ENCODE data around the gene MCU. TPM values are rescaled to one million over a fixed set of nuclear protein-coding genes. Genes with fewer than 3 reads are reported as not detected.

The MCU gene
- total and polyA plus RNA-seq, 2 of the 4 experiments (the other 2 are of a cell fraction) = 36.2 to 36.7 TPM

- no peak for TF ChIP-seq ELK1 (IDR thresholded peaks at IDR 0.05; ENCODE audit: borderline replicate concordance, low read depth, low read length)
- TF ChIP-seq CEBPB (IDR thresholded peaks at IDR 0.05; ENCODE audit: low read depth, low read length) = no peak
Observed at GRCh38 chr10:72832701-72833100, 140.8 kb downstream of the MCU start (continued).

- WGBS, 2 experiments (ENCODE audit: extremely low coverage in 2 of 2, insufficient read length in 1 of 2) = 100% methylated on average over 2 of the region's 5 CpGs; no CpG with 5 or more reads in 1 of the 2 experiments
- Histone ChIP-seq H3K56ac (ENCODE audit: extremely low read depth, insufficient read depth, low read length) (no peak overlapping the region), H2BK120ac (ENCODE audit: low read depth, low read length) (no peak overlapping the region), H3K23ac (ENCODE audit: low read depth, low read length) (no peak overlapping the region), H2BK5ac (ENCODE audit: low read depth, low read length, poor library complexity, severe bottlenecking) (no peak overlapping the region), H3K4me1 (ENCODE audit: control insufficient read depth, insufficient read depth, low read length) (no peaks in the 10 kb centered on the region), H3K18ac (ENCODE audit: low read depth, low read length) (no peak overlapping the region), H4K8ac (ENCODE audit: low read depth in 2 of 2, low read length in 2 of 2) (no peak overlapping the region), H3K4me3 (ENCODE audit: insufficient read depth, low read depth, low read length) (no peak overlapping the region), H4K5ac (ENCODE audit: low read depth, low read length) (no peak overlapping the region), H3K4ac (ENCODE audit: low read depth, low read length) (no peak overlapping the region), H2AFZ (replicated peaks; ENCODE audit: low read length, poor library complexity) (no peak overlapping the region), H3K79me1 (ENCODE audit: low read depth in 1 of 2, low read length in 2 of 2) (peaks cover 15 to 33% of the 10 kb centered on the region in 2 experiments), H4K20me1 (ENCODE audit: insufficient read depth, low read length) (no peaks in the 10 kb centered on the region), H3K9me3 (ENCODE audit: control insufficient read depth, insufficient read depth, low read length) (no peaks in the 10 kb centered on the region), H3K14ac (replicated peaks; ENCODE audit: low read depth, low read length) (no peak overlapping the region), H3K9me1 (ENCODE audit: insufficient read depth, low read length) (peaks cover 3% of the 10 kb centered on the region; the same call in 1 of the 2 replicates), H3K9ac (ENCODE audit: low read depth, low read length) (no peak overlapping the region), H2AK9ac (replicated peaks; ENCODE audit: low read depth, low read length, poor library complexity) (no peak overlapping the region), H2BK20ac (ENCODE audit: low read depth, low read length) (no peak overlapping the region), H3K36me3 (ENCODE audit: control insufficient read depth, insufficient read depth, low read length) (peaks cover 5% of the 10 kb centered on the region; the same call in 1 of the 2 replicates), H3K27me3 (ENCODE audit: control insufficient read depth, insufficient read depth, low read length) (no peaks in the 10 kb centered on the region), H2AK5ac (ENCODE audit: low read depth, low read length) (no peak overlapping the region), H3K27ac (ENCODE audit: insufficient read depth, low read length) (no peak overlapping the region), H3K4me2 (ENCODE audit: low read depth, low read length) (no peak overlapping the region), H4K91ac (ENCODE audit: insufficient read depth, low read depth, low read length) (no peak overlapping the region), H2BK15ac (ENCODE audit: low read depth, low read length) (no peak overlapping the region)
- in situ Hi-C loops (cut with MboI; ENCODE audit: low sequenced_read_pairs) (loop anchor here (5.0 kb wide), 2 partner anchors 142 to 472 kb away; partner anchors contain the start of gene MCU), intact Hi-C loops (cut with micrococcal nuclease) (loop anchor here (1.0 to 5.0 kb wide), 5 partner anchors 140 to 470 kb away; no protein-coding TSS in a partner anchor), dilution Hi-C loops (cut with HindIII; ENCODE audit: low sequenced_read_pairs, unreplicated experiment) (no loop called here)
- no TSS peak for BruUV-seq (replicated peaks)
- ATAC-seq (ENCODE audit: low read depth) (peak; percentile 87), DNase-seq (peak; percentile 76)
- POLR2A ChIA-PET (ENCODE audit: unreplicated experiment) = interaction anchor here (0.6 kb wide), 1 partner anchor 481 kb away, joined by 3 read pairs; no protein-coding TSS in a partner anchor
- TF ChIP-seq SMC3 (IDR thresholded peaks at IDR 0.05; ENCODE audit: low read depth, low read length) (peak; percentile 89), POLR2A (IDR thresholded peaks at IDR 0.05; ENCODE audit: low read depth, low read length) (no peak), RCOR1 (IDR thresholded peaks at IDR 0.05; ENCODE audit: insufficient replicate concordance, low read length) (no peak), RAD21 (IDR thresholded peaks at IDR 0.05; ENCODE audit: low read length) (peak; percentile 92), ELK1 (IDR thresholded peaks at IDR 0.05; ENCODE audit: borderline replicate concordance, low read depth, low read length) (no peak), CTCF (conservative IDR thresholded peaks at IDR 0.05; ENCODE audit: low read depth, low read length) (peak; percentile 81)
- CTCF ChIA-PET = interaction anchor here (0.6 to 2.4 kb wide), 7 partner anchors 9 to 282 kb away, joined by 3 to 8 read pairs (median 3); no protein-coding TSS in a partner anchor
Observed at GRCh38 chr10:72834183-72834825, 142.4 kb downstream of the MCU start.

Measured in IMR-90 (cell line).